ENCODE measurements around the gene FURIN.
"Not testable (repeated sequence)": the region's sequence is repeated elsewhere in the genome, so short reads cannot be mapped to it uniquely, and the experiment has no call there.

Gene FURIN

DNA sequence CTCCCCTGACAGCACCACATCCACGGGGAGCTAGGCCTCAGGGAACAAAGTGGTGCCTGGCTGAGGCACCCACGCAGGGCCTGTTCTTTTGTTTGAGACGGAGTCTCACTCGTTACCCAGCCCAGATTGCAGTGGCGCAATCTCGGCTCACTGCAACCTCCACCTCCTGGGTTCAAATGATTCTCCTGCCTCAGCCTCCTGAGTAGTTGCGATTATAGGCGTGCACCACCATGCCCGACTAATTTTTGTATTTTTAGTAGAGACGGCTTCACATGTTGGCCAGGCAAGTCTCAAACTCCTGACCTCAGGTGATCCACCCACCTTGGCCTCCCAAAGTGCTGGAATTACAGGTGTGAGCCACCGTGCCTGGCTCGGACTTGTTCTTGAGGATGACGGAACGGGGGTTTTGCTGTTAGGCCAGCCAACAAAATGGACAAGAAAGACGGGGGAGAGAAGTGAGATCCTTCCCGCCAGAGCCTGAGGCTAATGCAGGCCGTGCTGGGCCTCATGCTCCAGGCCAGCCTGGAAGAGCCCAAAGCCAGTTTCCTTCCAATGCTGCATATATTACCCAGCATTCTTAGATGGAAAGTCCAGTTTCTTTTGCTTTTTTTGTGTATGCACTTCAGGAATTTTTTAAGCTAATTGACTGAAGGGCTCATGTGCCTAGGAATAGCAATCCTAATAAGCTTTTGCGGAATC is 28.1 kb upstream of the FURIN start:
- no peak for DNase-seq

- no peak for DNase-seq
These were observed 27.4 kb upstream of the FURIN start for GRCh38 chr15:90840954-90841353.

- DNase-seq, result no peak
These were observed 23.7 kb upstream of the FURIN start for GRCh38 chr15:90844696-90845095.

DNA sequence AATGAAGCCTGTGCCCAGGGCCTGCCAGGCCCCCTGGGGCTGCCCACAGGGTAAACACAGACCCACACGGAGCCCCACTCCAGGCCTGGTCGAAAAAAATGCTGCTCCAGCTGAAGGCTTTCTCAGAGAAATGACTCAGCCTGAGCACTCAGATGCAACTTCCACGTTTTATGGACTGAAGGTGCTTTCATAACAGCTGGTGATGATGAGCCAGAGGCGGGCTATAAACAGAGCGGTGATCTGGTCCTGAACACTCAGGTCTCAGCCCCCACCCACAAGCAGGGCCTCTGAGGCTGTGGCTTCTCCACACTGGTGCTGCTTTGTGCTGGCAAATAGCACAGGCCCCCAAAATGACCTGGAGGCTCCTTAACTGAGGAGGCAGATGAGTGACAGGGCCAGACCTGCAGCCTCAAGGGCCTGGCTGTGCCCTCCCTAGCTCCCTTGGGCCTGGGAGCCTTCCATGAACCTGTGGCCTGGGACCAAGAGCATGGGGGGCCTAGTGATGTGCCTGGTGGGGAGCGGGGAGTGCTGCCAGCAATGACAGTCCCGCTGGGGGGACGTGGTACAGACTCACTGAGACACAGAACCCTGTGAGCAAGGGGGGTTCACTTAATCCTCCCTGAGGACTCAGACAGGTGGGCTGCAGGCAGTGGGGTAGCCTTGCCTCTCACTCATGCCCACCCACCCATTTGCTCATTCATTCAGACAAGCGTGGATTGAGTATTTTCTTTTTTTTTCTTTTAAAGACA is 23.0 kb upstream of the FURIN start:
- no peak for DNase-seq

DNA sequence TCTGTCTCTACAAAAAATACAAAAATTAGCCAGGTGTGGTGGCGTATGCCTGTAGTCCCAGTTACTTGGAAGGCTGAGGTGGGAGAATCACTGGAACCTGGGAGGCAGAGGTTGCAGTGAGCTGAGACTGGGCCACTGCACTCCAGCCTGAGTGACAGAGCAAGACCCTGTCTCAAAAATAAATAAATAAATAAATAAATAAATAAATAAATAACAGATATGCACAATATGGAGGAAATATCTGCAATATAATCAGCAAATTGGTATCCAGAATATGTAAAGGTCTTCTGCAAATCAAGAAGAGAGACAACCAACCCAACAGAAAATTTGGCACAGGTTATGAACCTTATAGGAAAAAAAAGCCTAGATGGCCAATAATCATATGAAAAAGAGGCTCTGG is 19.0 kb upstream of the FURIN start:
- DNase-seq, result not testable (repeated sequence)

DNA sequence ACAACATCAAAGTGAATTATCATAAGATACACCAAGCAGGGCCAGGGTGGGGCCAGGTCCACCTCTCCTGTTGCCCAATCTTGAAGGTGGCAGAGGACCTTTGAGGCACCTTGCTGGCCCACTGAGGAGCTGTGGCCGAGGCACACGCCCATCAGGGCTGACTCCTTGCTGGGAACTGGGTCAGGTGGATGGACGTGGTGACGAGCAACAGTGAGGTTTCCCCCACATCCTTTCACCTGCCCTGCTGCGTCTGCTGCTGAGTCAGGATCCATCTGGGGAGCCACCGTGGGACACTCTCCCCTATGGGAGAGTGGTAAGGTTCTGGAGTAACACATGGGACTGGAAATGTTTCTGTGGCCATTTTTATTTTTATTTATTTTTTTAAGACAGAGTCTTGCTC is 17.3 kb upstream of the FURIN start:
- no peak for DNase-seq

- no peak for DNase-seq
These were observed 16.4 kb upstream of the FURIN start for GRCh38 chr15:90851940-90852339.

- DNase-seq, result no peak
These were observed 13.2 kb upstream of the FURIN start for GRCh38 chr15:90855139-90855538.

GRCh38 chr15:90857337-90857736 is 11.1 kb upstream of the FURIN start:
- DNase-seq, result no peak

DNA sequence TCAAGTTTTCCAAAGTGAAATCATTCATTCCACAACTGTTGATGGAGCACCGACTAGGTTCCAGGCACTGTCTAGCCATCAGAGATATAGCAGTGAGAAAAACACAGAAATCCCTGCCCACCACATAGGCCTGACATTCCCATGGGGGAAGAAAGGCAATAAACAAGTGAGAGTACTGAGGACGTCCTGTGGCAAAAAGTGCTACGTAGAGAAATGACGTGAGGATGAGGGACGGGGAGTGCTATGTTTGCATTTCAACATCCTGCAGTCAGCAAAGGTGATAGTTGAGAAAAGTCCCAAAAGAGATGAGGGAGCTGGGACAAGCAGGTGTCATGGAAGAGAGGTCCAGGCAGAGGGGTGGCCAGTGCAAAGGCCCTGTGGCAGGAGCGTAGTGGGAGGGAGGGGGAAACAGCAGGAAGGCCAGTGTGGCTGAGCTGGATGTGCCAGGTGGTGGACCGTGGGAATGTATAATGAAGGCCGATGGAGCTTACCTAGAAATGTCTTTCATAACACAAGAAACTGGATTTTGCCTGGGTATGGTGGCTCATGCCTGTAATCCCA is 10.4 kb upstream of the FURIN start:
- no peak for DNase-seq

DNA sequence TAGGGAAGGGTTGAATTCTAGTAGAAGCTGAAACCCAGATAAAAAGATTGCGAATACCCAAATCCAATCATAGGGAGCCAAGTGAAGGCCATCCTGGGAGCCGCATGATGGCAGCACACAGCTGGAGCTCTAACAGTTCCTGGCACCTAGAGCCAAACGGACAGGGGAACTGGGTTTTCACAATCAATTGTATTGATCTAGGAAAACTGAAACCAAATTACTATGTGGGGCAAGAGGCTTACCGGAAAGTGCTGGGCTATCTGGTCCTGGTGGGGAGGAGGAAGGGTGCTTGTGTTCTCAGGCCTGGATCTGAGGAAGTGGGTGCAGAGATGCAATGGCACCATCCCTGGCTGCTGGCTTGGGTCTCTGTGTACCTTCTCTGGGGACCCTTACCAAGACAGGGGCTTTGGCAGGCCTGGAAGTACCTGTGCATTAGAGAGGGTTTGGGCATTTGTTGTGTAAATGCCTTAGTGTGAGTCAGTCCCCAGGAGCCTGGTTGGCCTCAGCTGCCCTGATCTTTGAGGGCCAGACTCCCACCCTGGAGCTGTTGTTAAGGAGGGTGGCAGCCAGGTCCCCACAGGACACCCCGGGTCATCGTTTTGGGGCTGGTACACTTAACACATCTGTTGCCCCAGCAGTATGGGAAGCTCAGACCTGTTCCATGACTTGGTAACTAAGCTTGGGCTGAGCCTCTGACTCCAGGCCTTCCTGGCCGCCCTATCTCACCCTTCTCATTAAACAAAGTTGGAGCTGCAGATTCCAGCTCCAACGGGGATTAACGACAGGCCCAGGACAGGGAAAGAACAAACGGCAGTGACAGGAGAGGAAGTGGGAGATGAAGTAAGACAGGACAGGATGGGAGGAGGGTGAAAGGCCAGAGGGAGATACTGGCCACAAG is 8.9 kb upstream of the FURIN start:
- no peak for DNase-seq

- DNase-seq, result no peak
These were observed 7.9 kb upstream of the FURIN start for GRCh38 chr15:90860450-90860849.

DNA sequence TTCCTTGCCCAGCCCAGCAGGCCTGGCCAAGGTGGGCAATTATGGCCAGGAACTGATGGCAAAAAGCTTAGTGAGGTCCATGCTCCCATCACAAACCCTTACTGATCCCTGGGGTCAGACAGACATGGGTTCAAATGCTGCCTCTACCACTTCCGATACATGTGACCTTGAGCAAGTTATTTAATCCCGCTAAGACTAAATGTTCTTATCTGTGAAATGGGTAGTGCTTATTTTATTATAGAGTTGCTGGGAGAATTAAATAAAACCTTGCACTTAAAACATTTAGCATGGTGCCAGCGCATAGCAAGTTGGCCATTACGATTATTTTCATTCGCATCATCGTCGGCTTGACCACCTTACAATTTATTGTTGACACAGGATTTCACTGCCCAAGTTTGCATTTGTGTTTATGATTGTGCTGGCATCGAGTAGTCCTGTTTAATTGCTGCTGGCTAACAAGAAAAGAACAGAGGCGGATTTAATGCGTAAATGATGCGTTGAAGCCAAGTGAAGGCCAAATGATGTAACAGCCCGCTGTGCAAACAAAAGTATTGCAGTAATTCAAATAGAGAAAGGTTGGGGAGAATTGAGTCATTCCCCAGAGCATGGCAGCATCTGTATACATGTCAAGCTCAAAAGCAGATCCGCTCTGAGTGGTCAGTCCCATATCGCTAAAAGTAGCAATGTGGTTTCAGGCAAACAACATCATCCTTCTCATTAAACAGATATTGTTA is 7.3 kb upstream of the FURIN start:
- no peak for DNase-seq

GRCh38 chr15:90862487-90862886 is 5.9 kb upstream of the FURIN start:
- no peak for DNase-seq

GRCh38 chr15:90862964-90863778 is 5.2 kb upstream of the FURIN start:
- no peak for DNase-seq

DNA sequence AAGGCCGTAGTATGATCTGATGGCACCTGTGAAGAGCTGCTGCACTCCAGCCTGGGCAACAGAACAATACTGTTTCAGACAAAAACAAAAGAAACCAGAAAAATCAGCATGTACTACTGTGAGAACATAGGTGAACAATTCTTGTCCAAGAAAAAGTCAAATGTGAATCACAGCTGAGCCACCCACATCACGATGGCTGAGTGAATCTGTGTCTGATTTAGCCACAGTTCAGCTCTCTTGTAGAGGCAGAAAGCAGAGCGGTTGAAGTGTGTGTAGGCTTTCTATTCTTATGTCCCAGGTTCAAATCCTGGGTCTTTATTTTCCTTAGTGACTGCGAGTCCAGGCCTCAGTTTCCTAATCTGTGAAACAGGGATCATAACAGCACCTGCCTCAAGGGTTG is 4.4 kb upstream of the FURIN start:
- no peak for DNase-seq

- no peak for DNase-seq
These were observed 3.9 kb upstream of the FURIN start for GRCh38 chr15:90864507-90864906.

- no peak for DNase-seq
These were observed 2.7 kb upstream of the FURIN start for GRCh38 chr15:90865702-90866101.

DNA sequence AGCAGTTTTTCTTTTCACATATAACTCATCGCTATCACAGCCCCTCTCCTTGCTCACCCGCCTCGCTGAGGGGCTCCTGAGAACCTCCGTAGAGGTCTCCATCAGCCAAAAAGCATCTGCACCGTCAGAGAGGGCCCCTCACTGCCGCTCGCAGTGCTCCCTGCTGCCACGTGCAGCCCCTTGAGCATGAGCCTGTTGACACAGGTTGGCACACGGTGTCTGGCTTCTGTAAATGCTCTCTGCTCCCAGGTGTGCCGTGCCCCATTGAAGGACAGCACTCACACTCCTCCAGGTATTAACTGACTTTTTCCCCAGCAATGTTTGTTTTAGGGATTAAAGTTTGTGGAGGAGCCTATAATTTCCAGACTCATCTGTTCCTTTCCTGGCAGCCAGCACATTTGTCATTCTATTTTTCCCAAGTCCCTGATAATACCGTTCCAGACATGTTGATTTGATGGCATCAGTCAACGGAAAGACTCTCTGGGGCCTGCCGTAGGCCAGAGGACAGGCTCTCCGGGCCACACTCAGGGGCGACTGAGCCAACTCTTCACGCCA is 2.1 kb upstream of the FURIN start:
- DNase-seq, result no peak

- no peak for DNase-seq
These were observed 1.6 kb upstream of the FURIN start for GRCh38 chr15:90866800-90867199.

- DNase-seq, result no peak
These were observed 753 bp downstream of the FURIN start for GRCh38 chr15:90869140-90869541.
